SK-N-SH treated with all-trans-retinoic acid at 6 μM for 48 hours (cell line): Measurements from ENCODE around the gene PSMA3.

Source experiments
- PATZ1 ChIP-seq: fragments of 250-450 bp; sonication (Bioruptor Pico); IDR thresholded peaks from 2 replicates; pipeline ENCODE4 v1.8.0; 2020; ENCODE audit warnings: mild to moderate bottlenecking, moderate library complexity, borderline replicate concordance
- RARB ChIP-seq: fragments of 250-450 bp; sonication (Bioruptor Pico); IDR thresholded peaks from 2 replicates; pipeline ENCODE4 v1.8.0; 2021; ENCODE audit warnings: mild to moderate bottlenecking, moderate library complexity

- TF ChIP-seq RARB (CRISPR knock-in tag) (no peak), PATZ1 (CRISPR knock-in tag) (no peak)
Observed at GRCh38 chr14:58249611-58250010, 5.0 kb downstream of the PSMA3 start.
